Endothelial cell of umbilical vein (primary cell): ENCODE data around the gene RBM28. TPM values are rescaled to one million over a fixed set of nuclear protein-coding genes. Genes with fewer than 3 reads are reported as not detected.

Experiments used
- BruUV-seq: library from RNA; stranded (reverse); fragments of 400-500 nt; replicated peaks from 2 replicates; lab custom pipeline; 2021; lab: Mats Ljungman, UMichigan
- CTCF ChIA-PET: fragments of 300-600, 350-600 bp; sonication (Branson Sonifier 250); formaldehyde crosslinking; loops from one replicate; lab custom pipeline; 2021; ENCODE audit warnings: antibody characterized with exemption, inconsistent platforms; lab: Charles Lee
- POLR2A ChIA-PET: fragments of 300-600, 350-600 bp; sonication (Branson Sonifier 250); formaldehyde crosslinking; loops from one replicate; lab custom pipeline; 2021; ENCODE audit warnings: antibody characterized with exemption, inconsistent platforms; lab: Charles Lee
- DNase-seq: peaks from one replicate; pipeline ENCODE4 v3.0.0-alpha.2; 2011; ENCODE audit warnings: low read depth, low spot score
- FAIRE-seq: peaks from 2 replicates; lab custom pipeline; 2011; peaks lifted over from hg19 to GRCh38; lab: Jason Lieb, UNC
- H2AFZ ChIP-seq: 2 replicates; pipeline ENCODE4 v1.6.0; 2012; ENCODE audit warnings: low read depth, low read length, control low read depth, inconsistent platforms
- H3K27ac ChIP-seq: 2 replicates; pipeline ENCODE4 v1.5.1; 2011; ENCODE audit warnings: low read depth, mild to moderate bottlenecking, control low read depth, low read length, moderate library complexity; ENCODE audit not compliant: insufficient read depth
- H3K27me3 ChIP-seq, 2 experiments: 2 replicates each; pipeline versions ENCODE4 v1.6.0 to v1.6.1; 2011; ENCODE audit warnings: low read length in 2 of 2, mixed read lengths in 1 of 2; ENCODE audit not compliant: control insufficient read depth in 2 of 2, insufficient read depth in 2 of 2
- H3K36me3 ChIP-seq, 2 experiments: 2 replicates in 1 of 2; 3 replicates in 1 of 2; pipeline ENCODE4 v1.5.1; 2011; ENCODE audit warnings: low read length in 2 of 2, mild to moderate bottlenecking in 1 of 2, moderate library complexity in 1 of 2; ENCODE audit not compliant: control insufficient read depth in 2 of 2, insufficient read depth in 2 of 2; ENCODE audit errors: extremely low read depth in 1 of 2
- H3K4me1 ChIP-seq: 3 replicates; pipeline ENCODE4 v1.5.1; 2011; ENCODE audit warnings: mild to moderate bottlenecking, low read length; ENCODE audit not compliant: control insufficient read depth, insufficient read depth; ENCODE audit errors: extremely low read depth
- H3K4me2 ChIP-seq: 2 replicates; pipeline ENCODE4 v1.6.1; 2011; ENCODE audit warnings: low read length, control low read depth, mixed read lengths; ENCODE audit not compliant: insufficient read depth
- H3K4me3 ChIP-seq, 3 experiments: fragments of 200-600 bp in 1 of 3; sonication (generic), shearing (Covaris generic) in 1 of 3; replicated peaks in 1 of 3; 2 replicates each; pipeline ENCODE4 v1.5.1; 2011 to 2016; ENCODE audit warnings: control low read depth in 3 of 3, low read length in 3 of 3, mild to moderate bottlenecking in 2 of 3, inconsistent platforms in 1 of 3, low read depth in 1 of 3, moderate library complexity in 1 of 3; ENCODE audit not compliant: insufficient read depth in 1 of 3
- H3K79me2 ChIP-seq: 2 replicates; pipeline ENCODE4 v1.6.0; 2012; ENCODE audit warnings: low read length, inconsistent platforms; ENCODE audit not compliant: control insufficient read depth, insufficient read depth
- H3K9ac ChIP-seq: replicated peaks from 2 replicates; pipeline ENCODE3; 2011; ENCODE audit warnings: low read length, control low read depth; ENCODE audit not compliant: insufficient read depth; ENCODE audit errors: extremely low read depth
- H3K9me1 ChIP-seq: replicated peaks from 3 replicates; pipeline ENCODE4 v1.6.0; 2011; ENCODE audit warnings: mild to moderate bottlenecking, low read length; ENCODE audit not compliant: control insufficient read depth, insufficient read depth; ENCODE audit errors: extremely low read depth
- H3K9me3 ChIP-seq: replicated peaks from 2 replicates; pipeline ENCODE4 v1.5.1; 2012; ENCODE audit warnings: low read length, inconsistent platforms; ENCODE audit not compliant: control insufficient read depth, insufficient read depth
- H4K20me1 ChIP-seq: replicated peaks from 2 replicates; pipeline ENCODE3; 2011; ENCODE audit warnings: mild to moderate bottlenecking, low read length; ENCODE audit not compliant: control insufficient read depth, insufficient read depth; ENCODE audit errors: extremely low read depth
- EZH2 ChIP-seq: IDR thresholded peaks from 2 replicates; pipeline ENCODE4 v1.6.1; 2012; ENCODE audit warnings: borderline replicate concordance, low read depth, mild to moderate bottlenecking, moderate library complexity, low read length, inconsistent platforms; ENCODE audit not compliant: severe bottlenecking
- FOS ChIP-seq: IDR thresholded peaks from 2 replicates; pipeline ENCODE4 v1.6.1; 2011; ENCODE audit warnings: mild to moderate bottlenecking, low read length, moderate library complexity, borderline replicate concordance; ENCODE audit not compliant: insufficient read depth
- GATA2 ChIP-seq: IDR thresholded peaks from 2 replicates; pipeline ENCODE4 v1.7.0; 2011; ENCODE audit warnings: low read depth, mild to moderate bottlenecking, moderate library complexity, mixed read lengths, low read length; ENCODE audit not compliant: insufficient read length, insufficient read depth
- JUN ChIP-seq: IDR thresholded peaks from 2 replicates; pipeline ENCODE4 v1.6.1; 2011; ENCODE audit warnings: borderline replicate concordance, low read depth; ENCODE audit not compliant: insufficient read length, insufficient read depth
- MAX ChIP-seq: IDR thresholded peaks from 2 replicates; pipeline ENCODE4 v1.6.1; 2011; ENCODE audit not compliant: insufficient read depth, insufficient read length
- MYC ChIP-seq: IDR thresholded peaks from one replicate; pipeline ENCODE4 v1.6.1; 2011; ENCODE audit warnings: mild to moderate bottlenecking, low read depth, low read length
- POLR2A ChIP-seq: IDR thresholded peaks from 2 replicates; pipeline ENCODE4 v1.6.1; 2012; ENCODE audit warnings: low read depth, mild to moderate bottlenecking, control low read depth, low read length
- POLR2AphosphoS5 ChIP-seq: IDR thresholded peaks from 2 replicates; pipeline ENCODE4 v1.6.1; 2012; ENCODE audit warnings: low read depth, mild to moderate bottlenecking, control low read depth, low read length, moderate library complexity; ENCODE audit not compliant: insufficient read depth
- dilution Hi-C: fragments of 300-500 bp; cut with MboI; formaldehyde crosslinking; loops from one replicate; pipeline ENCODE4 v1.15.0; 2019; ENCODE audit warnings: low sequenced_read_pairs; ENCODE audit not compliant: extremely low pct_ligation_motif_present
- intact Hi-C: fragments of 100-400 bp; cut with micrococcal nuclease; formaldehyde crosslinking; loops from one replicate; pipeline ENCODE4 v1.10.0; 2022
- polyA plus RNA-seq, 4 experiments: library from polyadenylated mRNA; depleted of rRNA in 3 of 4; stranded (reverse) in 3 of 4; unstranded in 1 of 4; fragments of >200 nt; gene quantifications; 2 replicates each; pipeline versions ENCODE4 v1.2.1 to v1.2.3, GENCODE V29; 2011 to 2012; ENCODE audit warnings: missing spikeins in 1 of 4
- total RNA-seq: library from RNA; stranded (reverse); gene quantifications from 2 replicates; pipeline ENCODE4 v1.2.3, GENCODE V29; 2021
- TF ChIP-seq, protein P1 (sequence below), 2 donors: IDR thresholded peaks; 1 replicate in 1 of 2; 2 replicates in 1 of 2; pipeline ENCODE4 v1.5.1; 2011; ENCODE audit warnings: low read length in 2 of 2, mild to moderate bottlenecking in 2 of 2, moderate library complexity in 2 of 2, control low read depth in 1 of 2, inconsistent platforms in 1 of 2, low read depth in 1 of 2; ENCODE audit not compliant: insufficient read depth in 1 of 2; ENCODE audit errors: extremely low read depth in 1 of 2

Gene RBM28
- total and polyA plus RNA-seq, 2 donors (not counting 3 experiments of a cell fraction or from before 2014, with no cell fraction given): 11.6 to 58.7 TPM

DNA sequence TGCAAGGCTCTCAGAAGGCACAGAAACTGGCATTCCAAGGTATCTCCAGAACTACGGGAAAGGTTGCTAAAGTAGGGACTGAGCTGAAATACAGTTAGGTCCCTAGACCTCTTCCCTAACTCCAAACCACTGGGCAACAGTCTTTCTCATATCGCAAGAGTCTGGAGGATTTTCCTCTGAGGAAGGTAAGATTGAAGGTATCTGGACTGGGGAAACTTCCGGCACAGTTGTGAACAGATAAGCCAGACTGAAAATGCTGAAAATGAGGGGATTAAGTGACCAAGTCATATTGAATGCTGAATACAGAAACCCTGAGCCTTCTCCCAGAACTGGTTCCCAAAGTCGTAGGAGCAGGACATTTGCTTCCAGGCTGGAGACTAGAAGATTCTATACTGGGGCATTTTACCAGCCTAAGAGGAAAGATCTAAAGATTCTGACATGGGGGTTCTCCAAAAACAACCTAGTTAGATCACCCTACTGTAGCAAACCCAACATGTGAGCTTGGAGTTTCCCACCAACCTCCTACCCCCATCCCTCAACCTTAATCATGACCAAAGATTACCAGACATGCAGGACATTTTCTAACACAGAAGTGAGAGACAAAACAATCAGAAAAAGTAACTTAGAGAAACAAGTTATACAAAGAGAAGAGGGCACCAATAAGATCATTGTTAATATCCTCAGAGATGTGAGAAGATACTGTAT, 20.6 kb upstream of the RBM28 start:
- FAIRE-seq: no peak
- no TSS peak for BruUV-seq

More for the DNA sequence above, 20.6 kb upstream of the RBM28 start:
- H3K4me1 ChIP-seq: peaks cover 4% of the 10 kb centered on the region
- H3K9me3 ChIP-seq: no peaks in the 10 kb centered on the region
- intact Hi-C loops (no loop called here), dilution Hi-C loops (no loop called here)
- no peaks in the 10 kb centered on the region for H3K79me2 ChIP-seq
- H3K4me3 ChIP-seq: no peak overlapping the region
- H3K9me1 ChIP-seq: no peaks in the 10 kb centered on the region
- ChIA-PET POLR2A (no interaction called here), CTCF (interaction anchor here (0.6 to 5.4 kb wide), 2 partner anchors 23 to 52 kb away, joined by 9 to 24 read pairs; no protein-coding TSS in a partner anchor)
- no peak for TF ChIP-seq POLR2A
- TF ChIP-seq JUN: no peak
- TF ChIP-seq POLR2AphosphoS5: no peak
- TF ChIP-seq, protein P1, sequence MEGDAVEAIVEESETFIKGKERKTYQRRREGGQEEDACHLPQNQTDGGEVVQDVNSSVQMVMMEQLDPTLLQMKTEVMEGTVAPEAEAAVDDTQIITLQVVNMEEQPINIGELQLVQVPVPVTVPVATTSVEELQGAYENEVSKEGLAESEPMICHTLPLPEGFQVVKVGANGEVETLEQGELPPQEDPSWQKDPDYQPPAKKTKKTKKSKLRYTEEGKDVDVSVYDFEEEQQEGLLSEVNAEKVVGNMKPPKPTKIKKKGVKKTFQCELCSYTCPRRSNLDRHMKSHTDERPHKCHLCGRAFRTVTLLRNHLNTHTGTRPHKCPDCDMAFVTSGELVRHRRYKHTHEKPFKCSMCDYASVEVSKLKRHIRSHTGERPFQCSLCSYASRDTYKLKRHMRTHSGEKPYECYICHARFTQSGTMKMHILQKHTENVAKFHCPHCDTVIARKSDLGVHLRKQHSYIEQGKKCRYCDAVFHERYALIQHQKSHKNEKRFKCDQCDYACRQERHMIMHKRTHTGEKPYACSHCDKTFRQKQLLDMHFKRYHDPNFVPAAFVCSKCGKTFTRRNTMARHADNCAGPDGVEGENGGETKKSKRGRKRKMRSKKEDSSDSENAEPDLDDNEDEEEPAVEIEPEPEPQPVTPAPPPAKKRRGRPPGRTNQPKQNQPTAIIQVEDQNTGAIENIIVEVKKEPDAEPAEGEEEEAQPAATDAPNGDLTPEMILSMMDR (IDR thresholded peaks at IDR 0.05; ENCODE audit: extremely low read depth in 1 of 2, insufficient read depth in 1 of 2, low read depth in 1 of 2, low read length in 2 of 2): no peak
- no peak for TF ChIP-seq GATA2
- no peak for TF ChIP-seq MAX
- TF ChIP-seq MYC: no peak
- no peak for TF ChIP-seq FOS
- TF ChIP-seq EZH2: no peak
- no peak overlapping the region for H2AFZ ChIP-seq
- H3K27me3 ChIP-seq: peaks cover 45 to 63% of the 10 kb centered on the region in 2 experiments
- DNase-seq: no peak
- H3K36me3 ChIP-seq: no peaks in the 10 kb centered on the region
- no peaks in the 10 kb centered on the region for H4K20me1 ChIP-seq
- H3K27ac ChIP-seq: no peak overlapping the region
- no peak overlapping the region for H3K4me2 ChIP-seq
- H3K9ac ChIP-seq: no peak overlapping the region
